Stimulated activated CD8-positive, alpha-beta memory T cell treated with anti-CD3 and anti-CD28 coated beads, Interleukin-12 subunit alpha, Interleukin-12 subunit beta, amount 100 ng/mL, for 4 hours (primary cell): ENCODE measurements around the gene CDC42BPA.

Source experiments
- DNase-seq: peaks from one replicate; pipeline ENCODE4 v3.0.0-alpha.2; 2020; ENCODE audit warnings: low read depth

CDC42BPA gene

DNA sequence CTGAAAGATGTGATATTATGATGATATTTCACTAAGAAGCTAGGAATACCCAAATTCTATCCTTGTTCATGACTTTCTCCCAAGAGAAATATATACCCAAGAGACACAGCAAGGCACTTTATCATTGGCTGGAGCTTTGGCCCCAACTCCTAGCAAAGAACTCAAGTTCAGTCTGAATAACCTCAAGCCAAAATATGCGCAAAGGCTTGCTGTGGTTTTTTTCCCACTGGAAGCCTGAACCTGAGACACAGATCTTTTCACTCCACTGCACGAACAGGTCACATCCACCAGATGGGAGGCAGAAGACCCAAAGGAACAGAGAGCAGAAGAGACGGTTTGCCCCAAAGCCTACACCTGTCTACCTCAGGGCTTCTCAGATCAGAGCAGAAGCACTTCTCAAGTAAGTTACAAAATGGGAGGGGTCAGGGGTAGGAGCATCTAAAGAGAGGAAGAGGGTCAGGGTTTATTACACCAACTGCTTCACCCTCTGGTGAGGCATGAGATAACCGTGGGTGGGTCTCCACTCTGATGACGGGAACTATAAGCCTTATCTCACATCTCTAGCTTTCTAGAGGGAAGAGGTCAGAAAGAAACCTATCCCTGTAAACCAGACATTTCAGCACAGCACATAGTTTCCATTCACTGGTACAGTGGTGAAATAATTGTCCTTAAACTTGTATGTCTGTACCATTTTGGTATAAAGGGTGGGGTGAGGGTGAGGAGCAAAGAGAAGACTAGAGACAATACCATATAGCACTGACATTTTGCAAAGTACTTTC lies 17.1 kb upstream of the CDC42BPA start:
- no peak for DNase-seq

DNA sequence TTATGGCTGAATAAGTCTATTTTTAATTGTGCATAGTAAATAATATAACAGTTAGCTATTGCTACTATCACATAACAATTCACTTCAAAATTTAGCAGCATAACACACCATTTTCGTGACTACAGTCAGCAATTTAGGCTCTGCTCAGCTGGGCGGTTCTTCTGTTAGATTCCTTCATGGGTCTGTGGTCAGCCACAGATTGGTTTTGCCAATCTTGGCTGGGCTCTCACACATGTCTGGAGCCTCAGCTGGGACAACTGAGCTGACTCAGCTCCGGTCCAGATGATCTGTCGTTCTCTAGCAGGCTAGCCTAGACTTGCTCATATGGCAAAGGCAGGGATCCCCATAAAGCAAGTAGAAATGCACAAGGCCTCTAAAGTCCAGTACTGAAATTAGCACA lies 15.1 kb upstream of the CDC42BPA start:
- no peak for DNase-seq

DNA sequence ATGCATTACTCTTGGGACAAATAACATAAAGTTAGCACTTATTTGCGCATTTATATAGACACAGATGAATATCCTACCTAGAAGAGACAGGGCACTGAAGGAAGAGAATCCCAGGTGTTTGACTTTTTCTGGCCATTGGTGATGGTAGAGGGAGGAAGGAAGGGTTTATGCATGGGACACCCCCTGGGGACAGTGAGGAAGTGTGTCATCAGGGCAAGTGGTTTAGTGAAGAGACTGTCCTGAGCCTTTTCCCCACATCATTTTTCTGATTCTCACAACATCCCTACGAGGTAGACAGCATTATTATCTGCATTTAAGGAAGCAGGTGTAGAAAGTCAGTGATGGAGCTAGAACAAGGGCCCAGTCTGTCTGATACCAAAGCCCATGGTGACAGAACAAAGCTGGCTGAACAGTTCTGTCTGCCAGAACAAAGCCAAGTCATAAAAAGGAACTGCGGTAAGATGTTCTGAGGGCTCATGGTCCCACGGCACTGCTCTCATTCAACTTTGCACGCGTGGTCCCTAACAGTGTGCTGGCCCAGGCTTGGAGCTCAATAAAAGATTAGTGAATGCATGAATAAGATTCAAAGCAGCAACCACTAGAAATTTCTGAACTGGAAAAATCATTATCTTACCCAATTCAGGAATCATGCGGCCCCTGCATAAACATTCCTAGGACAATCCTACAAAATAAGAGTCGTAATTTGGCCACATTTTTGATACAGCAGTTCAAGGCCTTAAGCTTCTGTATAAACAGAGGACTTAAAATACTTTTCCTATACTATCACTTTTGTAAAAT lies 12.2 kb upstream of the CDC42BPA start:
- DNase-seq = no peak

DNA sequence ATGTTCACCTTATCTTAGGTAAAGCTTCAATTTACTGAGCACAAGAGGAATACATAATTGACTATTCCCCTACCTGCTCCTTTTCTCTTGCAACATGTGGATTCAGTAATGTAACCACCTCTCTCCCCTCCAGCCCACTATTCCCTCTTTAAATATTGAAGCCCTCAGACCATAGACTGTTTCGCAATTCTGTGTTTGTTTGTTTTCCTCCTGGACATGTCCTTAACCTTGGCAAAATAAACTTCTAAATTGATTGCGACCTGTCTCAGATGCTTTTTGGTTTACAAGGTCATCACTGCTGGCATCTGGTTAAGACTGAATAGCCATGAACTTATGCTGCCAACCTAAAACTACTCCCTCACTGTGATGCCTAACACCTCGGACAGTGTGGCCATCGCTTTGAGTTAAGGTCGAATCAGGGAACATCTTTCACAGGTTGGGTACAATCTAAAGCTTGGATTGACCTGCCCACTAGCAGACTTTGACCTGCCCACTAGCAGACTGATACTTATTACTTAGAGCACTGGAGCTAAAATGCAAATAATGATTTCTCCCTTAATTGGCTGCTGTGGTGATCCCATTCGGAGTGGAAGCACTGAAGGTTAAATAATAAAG lies 10.2 kb upstream of the CDC42BPA start:
- no peak for DNase-seq

DNA sequence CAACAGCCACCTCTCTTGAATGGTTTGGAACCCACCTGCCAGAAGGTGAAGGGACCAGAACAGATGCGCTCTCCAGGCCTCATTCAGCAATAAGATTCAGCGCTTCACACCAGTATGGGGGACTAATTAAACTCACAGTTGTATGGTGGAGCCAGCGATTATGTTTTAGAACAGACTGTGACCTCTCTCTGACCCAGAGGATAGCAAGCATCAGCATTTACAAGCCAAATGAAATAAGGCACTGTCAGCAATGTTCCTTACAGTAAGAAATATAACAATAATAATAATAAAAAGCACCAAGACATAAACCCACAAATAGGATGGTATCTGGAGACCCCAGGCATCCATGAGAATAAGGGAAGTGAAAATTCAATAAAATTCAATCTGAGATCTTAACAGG lies 6.9 kb upstream of the CDC42BPA start:
- DNase-seq = no peak

DNA sequence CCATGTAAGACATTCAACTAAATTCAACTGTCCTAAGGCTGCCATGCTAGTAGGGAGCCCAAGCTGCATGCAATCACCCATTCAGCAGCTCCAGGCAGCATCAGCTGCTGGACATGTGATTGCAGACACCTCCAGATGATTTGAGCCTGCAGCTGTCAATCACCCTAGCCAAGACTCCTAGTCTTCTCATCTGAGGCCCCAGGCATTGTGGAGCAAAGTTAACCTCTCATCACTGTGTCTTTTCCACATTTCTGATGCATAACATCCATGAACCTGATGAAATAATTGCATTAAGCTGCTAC lies 5.6 kb upstream of the CDC42BPA start:
- no peak for DNase-seq

DNA sequence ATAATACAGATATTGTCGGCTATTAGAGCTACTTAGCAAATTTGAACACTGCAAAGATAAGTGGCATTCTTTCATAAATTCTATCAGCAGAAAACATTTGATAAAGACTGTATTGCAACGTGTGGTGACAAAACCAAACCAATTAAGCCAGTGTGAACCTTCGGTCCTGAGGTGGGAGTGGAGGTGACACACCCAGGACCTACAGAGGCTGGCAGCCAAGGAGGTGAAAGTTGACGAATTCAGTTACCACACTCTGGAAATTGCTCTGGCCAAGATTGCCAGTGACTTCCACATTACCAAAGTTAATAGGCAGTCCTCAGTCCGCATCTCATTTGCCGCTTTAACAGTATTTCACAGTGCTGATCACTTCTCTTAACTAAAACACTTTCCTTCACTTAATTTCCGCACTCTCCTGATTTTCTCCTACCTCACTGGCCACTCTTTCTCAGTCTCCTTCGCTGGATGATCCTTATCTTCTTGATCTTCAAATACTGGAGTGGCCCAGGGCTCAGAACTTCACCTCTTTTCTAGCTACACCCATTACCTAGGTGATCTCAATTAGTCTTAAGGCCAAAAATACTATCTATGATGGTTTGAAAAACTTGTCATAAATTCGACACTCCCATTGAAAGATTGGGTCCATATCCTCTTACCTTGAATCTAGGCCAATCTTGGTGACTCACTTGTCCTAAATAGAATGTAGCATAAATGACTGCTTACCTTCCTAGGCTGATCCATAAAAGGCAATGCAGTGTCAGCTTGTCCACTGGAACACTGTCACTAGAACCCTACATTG lies 5.1 kb upstream of the CDC42BPA start:
- no peak for DNase-seq

DNA sequence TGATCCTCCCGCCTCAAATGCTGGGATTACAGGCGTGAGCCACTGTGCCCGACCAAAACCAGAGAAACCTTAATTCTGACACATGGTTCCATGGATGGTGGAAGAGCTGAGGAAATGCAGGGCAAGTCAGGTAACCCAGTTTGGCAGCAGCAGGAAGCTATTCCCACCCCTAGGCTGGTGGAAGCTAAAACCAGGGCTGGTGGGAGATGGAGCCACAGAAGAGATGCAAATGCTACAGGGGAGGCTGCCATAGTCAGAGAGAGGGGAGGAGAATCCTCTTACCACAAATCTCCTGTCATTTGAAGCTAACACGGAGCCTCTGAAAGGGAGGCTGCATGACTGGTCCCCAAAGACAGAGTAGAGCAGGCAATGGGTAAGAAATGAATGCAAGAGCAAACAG lies 4.1 kb upstream of the CDC42BPA start:
- DNase-seq = no peak

DNA sequence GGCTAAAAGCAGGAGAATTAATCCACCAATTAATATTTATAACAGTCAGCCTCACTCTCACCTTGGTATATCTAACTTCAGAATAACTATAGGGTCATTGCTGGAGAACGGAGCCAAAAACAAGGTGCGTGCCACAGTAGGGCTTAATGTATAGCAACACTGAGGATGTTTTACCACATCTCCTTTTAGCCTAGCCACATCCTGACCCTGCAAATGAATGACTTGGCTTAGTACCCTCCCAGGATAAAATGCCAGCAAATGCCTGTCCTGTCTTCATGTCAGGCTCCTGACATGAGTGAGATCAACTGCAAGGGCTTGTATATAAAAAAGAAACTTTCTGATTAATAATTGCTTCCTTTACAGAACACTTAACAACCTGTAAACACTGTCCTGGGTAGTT lies 2.7 kb upstream of the CDC42BPA start:
- no peak for DNase-seq

DNA sequence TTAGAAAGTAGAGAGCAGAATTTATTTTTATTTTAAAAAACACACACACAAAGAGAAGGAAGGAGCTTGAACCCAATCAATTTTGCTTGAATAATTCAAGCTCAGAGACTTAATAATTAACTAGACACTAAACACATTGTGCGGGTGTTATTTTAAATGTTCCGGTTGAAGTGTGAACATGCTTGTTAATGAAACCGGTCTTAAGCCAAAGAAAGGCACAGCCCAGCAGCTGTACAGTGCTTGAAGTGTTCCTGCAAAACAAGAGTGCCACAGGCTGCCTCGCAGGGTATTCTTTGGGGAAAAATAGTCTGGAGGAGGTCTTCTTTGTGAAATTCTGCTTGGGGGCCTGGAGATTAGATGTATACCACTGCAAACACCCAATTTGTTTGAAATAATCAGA lies 2.2 kb upstream of the CDC42BPA start:
- no peak for DNase-seq

DNA sequence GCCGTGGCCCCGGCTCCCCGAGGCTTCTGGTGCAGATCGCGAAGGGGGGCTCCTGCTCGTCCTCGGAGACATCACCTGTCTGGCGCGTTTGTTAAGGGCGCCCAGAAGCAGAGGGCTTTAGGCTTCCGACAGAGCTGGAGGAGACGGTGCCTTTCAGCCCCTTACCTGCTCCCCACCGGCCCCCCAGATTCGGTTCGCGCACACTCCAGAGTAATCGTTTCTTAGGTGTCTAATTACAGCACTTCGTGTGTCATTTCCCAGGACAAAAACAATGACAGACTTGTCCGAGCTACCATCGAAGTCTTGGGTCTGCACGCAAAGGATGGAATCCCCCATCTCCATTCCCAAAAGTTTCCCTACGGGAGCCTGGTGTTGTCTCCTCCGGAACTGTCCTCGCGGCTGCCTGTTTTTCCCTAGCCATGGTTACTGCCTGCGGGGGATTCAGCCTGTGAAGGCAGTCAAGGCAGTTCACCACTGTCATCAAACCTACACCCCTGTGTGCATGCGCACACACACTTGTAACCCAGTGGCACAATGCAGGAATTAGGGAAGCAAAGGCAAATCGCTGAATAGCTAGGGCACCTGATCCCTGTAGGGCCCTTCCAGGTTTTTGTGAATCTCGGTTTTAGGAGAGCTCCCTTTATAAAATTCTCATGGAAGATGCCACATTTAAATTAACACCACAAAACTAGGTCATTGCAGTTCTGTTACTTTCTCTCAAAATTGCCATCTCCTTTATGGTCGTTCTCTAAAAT lies 738 bp upstream of the CDC42BPA start:
- DNase-seq = no peak

DNA sequence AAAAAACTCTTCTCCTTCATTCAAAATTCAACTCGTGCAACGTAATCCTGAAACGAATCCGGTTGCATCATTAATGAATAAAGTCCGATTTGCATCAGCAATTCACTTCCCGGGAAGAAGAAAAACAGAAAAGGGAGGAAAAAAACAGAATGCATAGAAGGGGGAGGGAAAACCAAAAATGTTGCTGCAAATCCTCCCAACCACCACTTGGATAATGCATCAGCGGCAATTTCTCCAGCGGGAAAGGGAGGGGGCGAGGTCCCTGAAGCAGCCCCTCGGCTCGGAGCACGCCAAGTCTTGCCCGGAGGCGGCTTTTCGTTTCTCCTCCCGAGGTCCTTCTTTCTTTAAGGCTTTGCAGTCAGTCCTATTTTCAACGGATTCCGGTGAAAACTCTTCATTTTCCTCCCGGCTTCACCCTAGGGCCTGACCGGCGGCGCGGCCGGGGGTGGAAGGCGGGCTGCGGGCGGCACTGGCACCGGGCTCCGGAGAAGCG lies 723 bp downstream of the CDC42BPA start:
- DNase-seq = no peak

DNA sequence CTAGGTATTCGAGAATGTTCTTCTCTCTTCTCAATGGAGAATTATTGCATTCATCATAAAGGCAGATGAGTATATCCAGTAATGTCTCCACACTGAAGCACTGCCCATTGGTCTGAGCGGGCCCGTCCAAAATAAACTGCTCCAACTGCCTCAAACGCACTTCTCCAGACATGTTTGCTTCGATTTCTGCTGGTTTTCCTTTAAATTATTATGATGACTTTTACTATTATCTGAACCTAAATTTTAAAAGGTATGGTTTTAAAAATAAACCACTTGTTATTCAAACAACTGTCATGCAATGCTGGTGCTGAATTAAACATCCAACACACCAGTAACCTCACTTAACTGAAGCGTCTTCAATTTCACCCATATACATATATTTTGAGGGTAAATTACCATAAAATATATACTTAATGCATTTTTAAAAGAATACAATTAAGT lies 1.3 kb downstream of the CDC42BPA start:
- DNase-seq = no peak

DNA sequence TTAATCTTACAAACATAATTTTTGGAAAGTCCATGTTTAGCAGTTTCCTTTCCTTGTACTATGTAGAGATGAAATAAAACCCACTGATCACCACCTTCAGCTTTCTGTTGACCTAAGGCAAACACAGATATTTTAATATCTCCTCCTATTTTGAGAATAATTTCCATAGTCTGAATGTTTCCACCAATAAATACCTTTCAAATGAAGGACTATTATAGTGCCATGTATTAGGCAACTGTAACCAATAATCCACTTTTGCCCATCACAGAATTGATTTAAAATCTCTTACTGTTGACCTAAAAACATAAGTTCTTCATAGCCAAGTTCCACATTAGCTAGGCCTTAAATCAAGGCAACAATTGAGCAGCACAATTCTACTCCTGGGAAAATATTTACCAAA lies 1.8 kb downstream of the CDC42BPA start:
- DNase-seq = no peak

DNA sequence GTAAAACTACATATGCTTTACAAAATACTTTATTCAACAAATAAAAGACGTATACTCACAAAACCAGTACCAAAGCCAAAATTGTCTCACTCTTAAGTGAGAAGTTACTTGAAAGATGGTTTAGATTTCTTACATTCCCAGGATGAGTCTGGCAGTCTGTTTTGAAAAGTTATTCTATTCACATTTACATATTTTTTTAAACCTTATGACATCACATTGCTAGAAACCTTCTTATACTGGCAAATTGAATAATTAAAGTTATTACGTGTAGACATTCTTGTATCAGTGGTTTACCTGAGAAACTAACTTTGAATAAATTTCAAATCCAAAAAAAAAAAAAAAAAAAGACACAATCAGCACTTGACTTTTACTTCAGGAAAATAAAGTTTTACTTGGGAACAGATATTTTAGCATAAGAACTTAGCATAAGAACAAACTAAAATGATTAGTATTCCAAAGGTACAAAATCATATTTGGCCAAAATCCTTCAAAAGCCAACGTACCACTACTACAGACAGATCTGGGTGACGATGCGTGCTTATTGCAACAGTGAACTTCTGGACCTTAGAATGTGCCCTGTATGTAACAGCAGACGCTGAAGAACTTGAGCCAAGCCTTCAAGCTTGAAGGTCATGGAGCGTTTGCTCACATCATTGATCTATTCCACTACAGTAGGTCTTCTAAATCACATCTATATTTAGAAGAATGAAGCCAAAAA lies 2.5 kb downstream of the CDC42BPA start:
- no peak for DNase-seq

DNA sequence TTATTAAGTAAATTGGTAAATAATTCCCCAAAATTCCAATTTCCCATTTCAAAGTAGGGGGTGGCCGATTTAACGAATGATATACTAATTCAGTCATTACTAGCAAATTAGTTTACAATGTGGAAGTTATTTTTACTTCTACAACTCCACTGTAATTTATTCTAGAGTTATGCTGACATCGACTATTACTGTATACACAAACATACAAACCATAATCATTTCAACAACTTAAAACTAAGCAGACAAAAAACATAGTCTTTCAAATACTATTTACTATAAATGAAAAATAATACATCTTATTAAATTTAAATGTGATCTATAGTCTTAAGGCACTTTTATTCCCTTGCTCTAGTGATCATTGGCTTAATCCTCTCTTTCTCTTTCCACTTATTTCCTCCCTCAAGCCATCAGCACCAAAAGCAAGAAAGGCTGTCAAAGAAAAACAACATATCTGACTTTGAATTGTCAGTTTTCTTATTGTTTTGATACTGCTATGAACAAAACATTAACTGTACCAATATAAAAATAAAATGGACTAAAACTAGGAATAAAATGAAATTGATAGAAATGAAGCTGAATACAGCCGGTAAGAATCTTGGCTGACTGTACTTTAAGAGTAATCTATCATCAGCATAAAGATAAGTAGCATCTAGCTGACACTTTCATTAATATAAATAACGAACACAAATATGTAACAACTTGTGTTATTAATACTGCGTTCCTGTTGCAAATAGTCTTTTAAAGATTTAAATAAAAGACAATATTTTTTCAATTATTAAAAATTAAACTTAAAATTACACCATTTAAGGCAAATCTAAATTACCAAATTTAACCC lies 4.1 kb downstream of the CDC42BPA start:
- DNase-seq = no peak

DNA sequence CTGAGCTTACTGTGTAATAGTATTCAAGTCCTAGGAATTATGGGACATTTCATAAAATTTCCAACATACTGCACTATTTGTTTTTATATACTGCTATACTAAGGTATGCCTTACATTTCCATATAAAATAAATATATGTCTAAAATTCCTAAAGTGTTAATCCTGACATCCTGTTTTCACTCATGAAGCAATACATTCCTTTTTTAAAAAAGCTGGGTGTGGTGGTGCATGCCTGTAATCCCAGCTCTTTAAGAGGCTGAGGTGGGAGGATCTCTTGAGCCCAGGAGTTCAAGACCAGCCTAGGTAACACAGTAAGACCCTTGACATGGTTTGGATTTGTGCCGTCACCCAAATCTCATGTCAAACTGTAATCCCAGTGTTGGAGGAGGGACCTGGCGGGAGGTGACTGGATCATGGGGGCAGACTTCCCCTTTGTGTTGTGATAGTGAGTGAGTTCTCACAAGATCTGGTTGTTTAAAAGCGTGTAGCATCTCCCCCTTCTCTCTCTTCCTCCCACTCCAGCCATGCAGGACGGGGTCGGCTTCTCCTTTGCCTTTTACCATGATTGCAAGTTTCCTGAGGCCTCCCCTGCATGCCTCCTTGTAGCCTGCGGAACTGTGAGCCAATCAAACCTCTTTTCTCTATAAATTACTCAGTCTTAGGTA lies 5.8 kb downstream of the CDC42BPA start:
- no peak for DNase-seq

DNA sequence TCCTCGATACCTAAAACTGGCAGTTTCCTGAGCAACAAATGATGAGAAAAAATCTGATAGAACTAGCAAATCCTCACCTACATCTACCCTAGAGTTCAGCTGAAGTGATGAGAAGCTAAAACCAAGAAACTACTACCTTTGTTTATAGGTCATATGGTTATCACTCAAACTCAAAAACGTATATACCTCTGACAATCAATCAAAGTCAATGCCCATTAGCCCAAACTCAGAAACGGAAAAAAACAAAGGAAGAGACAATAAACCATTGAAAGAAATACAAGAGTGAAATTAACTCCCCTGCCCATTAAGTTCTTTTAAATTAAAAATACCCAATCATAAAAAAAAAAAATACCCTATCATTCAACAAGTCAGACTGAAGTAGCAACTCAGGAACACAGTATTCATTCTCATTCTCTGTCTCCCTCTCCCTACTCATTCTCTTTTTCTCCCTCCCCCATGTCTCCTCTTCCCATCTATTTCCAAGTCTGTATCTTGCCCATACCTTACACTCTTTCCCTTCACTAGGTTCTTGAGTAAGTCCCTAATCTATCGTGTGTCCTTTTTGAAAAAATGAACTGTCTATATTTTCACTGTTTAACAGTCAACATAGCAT lies 6.8 kb downstream of the CDC42BPA start:
- DNase-seq = no peak
